ENCODE data around the gene TAS1R3. TPM values are rescaled to one million over a fixed set of nuclear protein-coding genes. Genes with fewer than 3 reads are reported as not detected.

Gene TAS1R3
- total and polyA plus RNA-seq, 2 donors (not counting 1 experiment from before 2014, with no cell fraction given) = 4.1 to 11.7 TPM

- peaks cover 0 to 13% of the 10 kb centered on the region in 2 donors for H3K4me1 ChIP-seq (ENCODE audit: control insufficient read depth in 2 of 2, insufficient read depth in 2 of 2, low read length in 2 of 2)
- H3K4me3 Mint-ChIP-seq = no peak overlapping the region
- DNase-seq = no peak
- no peaks in the 10 kb centered on the region for H3K27me3 ChIP-seq (replicated peaks in 1 of 4; ENCODE audit: control extremely low read depth in 1 of 4, control insufficient read depth in 3 of 4, insufficient read depth in 4 of 4, low read length in 3 of 4)
- H3K27me3 Mint-ChIP-seq = no peaks in the 10 kb centered on the region
- H4K20me1 ChIP-seq (ENCODE audit: control insufficient read depth, insufficient read depth, low read length, poor library complexity, severe bottlenecking) = no peaks in the 10 kb centered on the region
- H3K36me3 ChIP-seq (replicated peaks in 1 of 2; ENCODE audit: control extremely low read depth in 1 of 2, control insufficient read depth in 1 of 2, extremely low read depth in 1 of 2, insufficient read depth in 2 of 2, low read length in 1 of 2) = no peaks in the 10 kb centered on the region
- intact Hi-C loops (cut with micrococcal nuclease) = no loop called here
- no peak overlapping the region for H3K4me2 ChIP-seq (replicated peaks; ENCODE audit: low read depth, low read length, poor library complexity, severe bottlenecking)
- no peaks in the 10 kb centered on the region for H3K9me3 Mint-ChIP-seq (ENCODE audit: insufficient read depth)
- ATAC-seq (ENCODE audit: low read depth) = no peak
- H3K79me2 ChIP-seq (ENCODE audit: control insufficient read depth, insufficient read depth, low read length) = no peaks in the 10 kb centered on the region
- H2AFZ ChIP-seq (ENCODE audit: insufficient read depth, low read depth, low read length, poor library complexity, severe bottlenecking) = no peak overlapping the region
- WGBS (ENCODE audit: insufficient coverage) = 74% methylated on average over 48 of the region's 50 CpGs
- no peak overlapping the region for H3K4me3 ChIP-seq (ENCODE audit: control extremely low read depth in 1 of 5, extremely low read depth in 1 of 5, insufficient read depth in 1 of 5, low read depth in 2 of 5, low read length in 4 of 5)
- no peaks in the 10 kb centered on the region for H3K9me3 ChIP-seq (ENCODE audit: control extremely low read depth in 1 of 3, control insufficient read depth in 2 of 3, insufficient read depth in 1 of 3, low read length in 2 of 3)
- no peak overlapping the region for H3K27ac Mint-ChIP-seq
- TF ChIP-seq EZH2 (IDR thresholded peaks at IDR 0.05; ENCODE audit: borderline replicate concordance, insufficient read depth, low read depth, low read length, poor library complexity, severe bottlenecking) (no peak), CTCF (IDR thresholded peaks at IDR 0.05) (no peak)
- H3K27ac ChIP-seq (ENCODE audit: low read length in 2 of 2) = no peak overlapping the region
- H3K4me1 Mint-ChIP-seq = peaks cover 8% of the 10 kb centered on the region
- ChIA-PET POLR2A (no interaction called here), CTCF (interaction anchor here (0.8 to 1.7 kb wide), 5 partner anchors 11 to 303 kb away, joined by 3 to 5 read pairs (median 4); no protein-coding TSS in a partner anchor)
- no peak overlapping the region for H3K9ac ChIP-seq (ENCODE audit: low read length)
These were observed 44.5 kb upstream of the TAS1R3 start for GRCh38 chr1:1286313-1287261.
